HL-60 (cell line): ENCODE measurements around the gene PLEKHA5.

Experiments used
- GABPA ChIP-seq: IDR thresholded peaks from 2 replicates; pipeline ENCODE4 v1.6.1; 2012; ENCODE audit warnings: low read depth
- POLR2AphosphoS5 ChIP-seq: IDR thresholded peaks from 2 replicates; pipeline ENCODE4 v1.6.1; 2012; ENCODE audit warnings: low read depth
- TF ChIP-seq, protein P1 (sequence below): IDR thresholded peaks from one replicate; pipeline ENCODE4 v1.5.1; 2011; ENCODE audit warnings: low read length, control low read depth, inconsistent platforms; ENCODE audit not compliant: insufficient read depth

DNA sequence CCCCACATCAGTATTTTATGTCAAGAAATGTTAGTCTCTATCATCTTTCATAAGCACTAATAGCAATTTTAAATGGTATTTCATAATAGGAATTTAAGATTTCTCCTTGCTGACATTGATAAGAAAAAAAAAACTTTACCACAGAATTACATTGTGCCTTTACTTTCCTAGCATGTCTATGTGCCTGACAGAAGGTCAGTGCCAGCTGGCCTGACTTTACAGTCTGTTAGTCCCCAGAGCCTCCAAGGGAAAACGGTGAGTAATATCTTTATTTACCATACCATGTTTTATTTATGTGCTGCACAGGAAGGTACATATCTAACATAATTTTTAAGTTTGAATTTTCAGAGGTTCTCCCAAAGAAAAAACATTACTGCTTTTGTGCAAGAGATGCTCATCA lies 157.8 kb downstream of the PLEKHA5 start:
- no peak for TF ChIP-seq GABPA
- TF ChIP-seq, protein P1, sequence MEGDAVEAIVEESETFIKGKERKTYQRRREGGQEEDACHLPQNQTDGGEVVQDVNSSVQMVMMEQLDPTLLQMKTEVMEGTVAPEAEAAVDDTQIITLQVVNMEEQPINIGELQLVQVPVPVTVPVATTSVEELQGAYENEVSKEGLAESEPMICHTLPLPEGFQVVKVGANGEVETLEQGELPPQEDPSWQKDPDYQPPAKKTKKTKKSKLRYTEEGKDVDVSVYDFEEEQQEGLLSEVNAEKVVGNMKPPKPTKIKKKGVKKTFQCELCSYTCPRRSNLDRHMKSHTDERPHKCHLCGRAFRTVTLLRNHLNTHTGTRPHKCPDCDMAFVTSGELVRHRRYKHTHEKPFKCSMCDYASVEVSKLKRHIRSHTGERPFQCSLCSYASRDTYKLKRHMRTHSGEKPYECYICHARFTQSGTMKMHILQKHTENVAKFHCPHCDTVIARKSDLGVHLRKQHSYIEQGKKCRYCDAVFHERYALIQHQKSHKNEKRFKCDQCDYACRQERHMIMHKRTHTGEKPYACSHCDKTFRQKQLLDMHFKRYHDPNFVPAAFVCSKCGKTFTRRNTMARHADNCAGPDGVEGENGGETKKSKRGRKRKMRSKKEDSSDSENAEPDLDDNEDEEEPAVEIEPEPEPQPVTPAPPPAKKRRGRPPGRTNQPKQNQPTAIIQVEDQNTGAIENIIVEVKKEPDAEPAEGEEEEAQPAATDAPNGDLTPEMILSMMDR, result no peak
- no peak for TF ChIP-seq POLR2AphosphoS5
